Measurements from ENCODE around the gene ATG7.

Gene ATG7

DNA sequence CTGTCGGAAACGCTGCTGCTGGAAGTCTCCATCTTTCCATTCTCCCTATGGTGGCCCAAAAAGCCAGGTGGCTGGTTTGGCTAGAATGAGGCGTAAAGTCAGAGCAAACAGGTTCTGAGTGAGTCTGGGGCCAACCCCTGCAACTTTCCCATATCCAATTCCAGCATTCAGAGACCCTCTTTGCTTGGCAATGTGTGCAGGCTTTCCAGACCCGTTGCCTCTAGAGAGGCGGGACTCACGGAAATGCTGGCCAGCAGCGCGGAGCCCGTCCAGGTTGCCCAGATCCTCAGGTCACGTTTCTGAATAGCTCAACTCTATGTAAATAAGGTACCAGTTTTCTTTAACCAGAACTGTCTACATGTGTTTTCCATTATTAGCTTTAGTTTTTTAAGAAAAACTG lies 303.5 kb downstream of the ATG7 start:
- DNase-seq (ENCODE audit: low read depth): no peak
- TF ChIP-seq POLR2A (IDR thresholded peaks at IDR 0.05; ENCODE audit: extremely low read depth, insufficient read length): no peak
- TF ChIP-seq, protein P1, sequence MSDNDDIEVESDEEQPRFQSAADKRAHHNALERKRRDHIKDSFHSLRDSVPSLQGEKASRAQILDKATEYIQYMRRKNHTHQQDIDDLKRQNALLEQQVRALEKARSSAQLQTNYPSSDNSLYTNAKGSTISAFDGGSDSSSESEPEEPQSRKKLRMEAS (IDR thresholded peaks at IDR 0.05; ENCODE audit: low read depth, low read length): no peak
- no peak overlapping the region for H3K4me3 ChIP-seq (ENCODE audit: low read depth, low read length)

- no peak for TF ChIP-seq MYC (IDR thresholded peaks at IDR 0.05; ENCODE audit: low read depth, low read length)
- TF ChIP-seq, protein P2, sequence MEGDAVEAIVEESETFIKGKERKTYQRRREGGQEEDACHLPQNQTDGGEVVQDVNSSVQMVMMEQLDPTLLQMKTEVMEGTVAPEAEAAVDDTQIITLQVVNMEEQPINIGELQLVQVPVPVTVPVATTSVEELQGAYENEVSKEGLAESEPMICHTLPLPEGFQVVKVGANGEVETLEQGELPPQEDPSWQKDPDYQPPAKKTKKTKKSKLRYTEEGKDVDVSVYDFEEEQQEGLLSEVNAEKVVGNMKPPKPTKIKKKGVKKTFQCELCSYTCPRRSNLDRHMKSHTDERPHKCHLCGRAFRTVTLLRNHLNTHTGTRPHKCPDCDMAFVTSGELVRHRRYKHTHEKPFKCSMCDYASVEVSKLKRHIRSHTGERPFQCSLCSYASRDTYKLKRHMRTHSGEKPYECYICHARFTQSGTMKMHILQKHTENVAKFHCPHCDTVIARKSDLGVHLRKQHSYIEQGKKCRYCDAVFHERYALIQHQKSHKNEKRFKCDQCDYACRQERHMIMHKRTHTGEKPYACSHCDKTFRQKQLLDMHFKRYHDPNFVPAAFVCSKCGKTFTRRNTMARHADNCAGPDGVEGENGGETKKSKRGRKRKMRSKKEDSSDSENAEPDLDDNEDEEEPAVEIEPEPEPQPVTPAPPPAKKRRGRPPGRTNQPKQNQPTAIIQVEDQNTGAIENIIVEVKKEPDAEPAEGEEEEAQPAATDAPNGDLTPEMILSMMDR (IDR thresholded peaks at IDR 0.05; ENCODE audit: low read depth, low read length): no peak
- no peak for TF ChIP-seq POLR2A (IDR thresholded peaks at IDR 0.05; ENCODE audit: extremely low read depth, insufficient read length)
- TF ChIP-seq, protein P1 (IDR thresholded peaks at IDR 0.05; ENCODE audit: low read depth, low read length): no peak
- DNase-seq (ENCODE audit: low read depth): no peak
- no peak overlapping the region for H3K4me3 ChIP-seq (ENCODE audit: low read depth, low read length)
Measured at GRCh38 chr3:11576453-11576852, 304.3 kb downstream of the ATG7 start.

- H3K4me3 ChIP-seq (ENCODE audit: low read depth, low read length): no peak overlapping the region
- DNase-seq (ENCODE audit: low read depth): no peak
- no peak for TF ChIP-seq MYC (IDR thresholded peaks at IDR 0.05; ENCODE audit: low read depth, low read length)
- TF ChIP-seq, protein P1 (IDR thresholded peaks at IDR 0.05; ENCODE audit: low read depth, low read length): no peak
- no peak for TF ChIP-seq POLR2A (IDR thresholded peaks at IDR 0.05; ENCODE audit: extremely low read depth, insufficient read length)
- TF ChIP-seq, protein P2 (IDR thresholded peaks at IDR 0.05; ENCODE audit: low read depth, low read length): no peak
Measured at GRCh38 chr3:11578169-11578568, 306.0 kb downstream of the ATG7 start.

DNA sequence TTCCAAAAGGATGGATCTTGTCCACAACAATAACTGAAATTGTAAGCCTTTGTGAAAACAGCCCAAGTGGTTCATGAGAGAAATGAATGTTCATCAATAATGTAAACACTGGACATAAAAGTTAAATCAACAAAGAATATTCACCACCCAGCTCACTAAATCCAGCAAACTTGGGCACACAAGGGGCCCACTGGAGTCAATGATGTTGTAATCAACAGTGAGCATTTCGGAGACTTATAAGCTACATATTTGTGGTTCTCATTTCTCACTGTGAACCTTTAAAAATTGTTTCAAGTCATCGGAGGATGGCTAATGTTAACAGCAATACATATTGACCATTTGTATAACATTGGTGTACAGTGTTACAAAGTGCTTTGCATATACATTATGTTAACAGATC lies 308.4 kb downstream of the ATG7 start:
- no peak for DNase-seq (ENCODE audit: low read depth)
- TF ChIP-seq MYC (IDR thresholded peaks at IDR 0.05; ENCODE audit: low read depth, low read length) (no peak), POLR2A (IDR thresholded peaks at IDR 0.05; ENCODE audit: extremely low read depth, insufficient read length) (no peak)
- TF ChIP-seq, protein P1 (IDR thresholded peaks at IDR 0.05; ENCODE audit: low read depth, low read length): no peak
- TF ChIP-seq, protein P2 (IDR thresholded peaks at IDR 0.05; ENCODE audit: low read depth, low read length): no peak
- H3K4me3 ChIP-seq (ENCODE audit: low read depth, low read length): no peak overlapping the region

GRCh38 chr3:11581237-11582190 lies 309.3 kb downstream of the ATG7 start:
- TF ChIP-seq MYC (IDR thresholded peaks at IDR 0.05; ENCODE audit: low read depth, low read length) (no peak), POLR2A (IDR thresholded peaks at IDR 0.05; ENCODE audit: extremely low read depth, insufficient read length) (no peak)
- TF ChIP-seq, protein P2 (IDR thresholded peaks at IDR 0.05; ENCODE audit: low read depth, low read length): no peak
- TF ChIP-seq, protein P1 (IDR thresholded peaks at IDR 0.05; ENCODE audit: low read depth, low read length): no peak
- H3K4me3 ChIP-seq (ENCODE audit: low read depth, low read length): no peak overlapping the region
- no peak for DNase-seq (ENCODE audit: low read depth)

All from NB4 (cell line).